HG02678 (cell line): Measurements from ENCODE around the gene PUM2.
"Not testable (repeated sequence)": the region's sequence is repeated elsewhere in the genome, so short reads cannot be mapped to it uniquely, and the experiment has no call there.

ENCODE experiments used
- ATAC-seq: cut with Tn5 transposase; IDR thresholded peaks from one replicate; pipeline ENCODE4 v1.9.1; 2021; ENCODE audit warnings: mild to moderate bottlenecking, moderate library complexity; ENCODE audit not compliant: unreplicated experiment

PUM2 gene

GRCh38 chr2:20369366-20369765, 18.7 kb upstream of the PUM2 start:
- no peak for ATAC-seq

DNA sequence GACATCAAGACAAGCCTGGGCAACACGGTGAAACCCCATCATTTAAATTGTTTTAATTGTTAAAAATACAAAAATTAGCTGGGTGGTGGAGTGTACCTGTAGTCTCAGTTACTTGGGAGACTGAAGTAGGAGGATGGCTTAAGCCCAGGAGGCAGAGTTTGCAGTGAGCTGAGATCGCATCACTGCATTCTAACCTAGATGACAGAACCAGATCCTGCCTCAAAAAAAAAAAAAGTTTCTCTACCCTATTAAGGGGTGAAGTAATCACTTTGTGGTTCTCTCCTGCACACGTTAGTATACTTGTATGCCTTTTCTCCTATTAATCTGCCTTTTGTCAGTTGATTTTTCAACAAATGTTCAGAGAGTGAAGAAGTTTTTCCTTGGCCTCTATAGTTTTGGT, 18.1 kb upstream of the PUM2 start:
- no peak for ATAC-seq

DNA sequence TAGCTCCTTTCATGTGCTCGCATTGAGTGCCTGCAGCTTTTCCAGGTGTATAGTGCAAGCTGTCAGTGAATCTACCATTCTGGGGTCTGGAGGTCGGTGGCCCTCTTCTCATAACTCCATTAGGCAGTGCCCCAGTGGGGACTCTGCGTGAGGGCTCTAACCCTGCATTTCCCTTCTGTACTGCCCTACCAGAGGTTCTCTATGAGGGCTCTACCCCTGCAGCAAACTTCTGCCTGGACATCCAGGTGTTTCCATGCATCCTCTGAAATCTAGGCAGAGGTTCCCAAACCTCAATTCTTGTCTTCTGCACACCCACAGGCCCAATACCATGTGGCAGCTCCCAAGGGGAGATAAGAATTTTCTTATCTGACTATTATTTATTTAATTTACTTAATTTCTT, 17.3 kb upstream of the PUM2 start:
- ATAC-seq = not testable (repeated sequence)

DNA sequence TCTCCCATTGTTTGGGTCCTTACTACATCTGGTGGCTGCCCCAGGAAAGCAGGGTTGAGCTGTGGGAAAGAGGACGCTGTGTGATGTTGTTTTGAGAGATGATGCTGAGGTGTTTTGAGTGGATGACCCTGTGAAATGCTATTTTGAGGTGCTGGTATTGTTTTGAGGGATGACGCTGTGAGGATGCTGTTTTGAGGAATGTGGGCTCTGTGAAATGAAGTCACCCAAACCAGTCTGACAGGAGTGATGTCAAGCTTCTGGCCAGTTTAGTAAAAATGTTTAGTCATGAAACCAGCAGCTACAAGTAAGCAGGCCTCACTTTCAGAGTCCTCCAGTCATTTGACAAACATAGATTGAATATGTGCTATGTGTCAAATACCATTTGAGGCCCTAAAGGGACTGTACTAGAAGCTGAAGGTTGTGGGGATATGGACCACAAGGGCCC, 16.1 kb upstream of the PUM2 start:
- no peak for ATAC-seq

- peak; percentile 95 for ATAC-seq
These were observed 14.7 kb upstream of the PUM2 start for GRCh38 chr2:20365249-20365817.

DNA sequence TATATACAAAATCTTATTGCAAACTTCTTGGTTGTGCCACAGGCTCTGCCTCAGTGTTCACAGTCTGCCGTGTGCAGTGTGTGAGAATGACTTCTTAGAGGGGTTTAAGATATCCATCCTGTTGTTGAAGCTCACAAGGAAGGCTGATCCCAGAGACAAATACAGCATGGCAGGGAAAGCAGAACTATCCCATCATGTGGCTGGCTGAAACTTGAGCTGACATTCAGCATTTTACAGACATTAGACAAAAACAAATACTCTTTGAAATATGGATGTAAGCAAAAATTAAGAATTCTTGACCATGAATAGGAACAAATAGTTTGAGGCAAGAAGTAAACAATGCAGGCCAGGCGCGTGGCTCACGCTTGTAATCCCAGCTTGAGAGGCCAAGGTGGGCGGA, 12.9 kb upstream of the PUM2 start:
- ATAC-seq = no peak

GRCh38 chr2:20362701-20363435, 12.2 kb upstream of the PUM2 start:
- no peak for ATAC-seq

DNA sequence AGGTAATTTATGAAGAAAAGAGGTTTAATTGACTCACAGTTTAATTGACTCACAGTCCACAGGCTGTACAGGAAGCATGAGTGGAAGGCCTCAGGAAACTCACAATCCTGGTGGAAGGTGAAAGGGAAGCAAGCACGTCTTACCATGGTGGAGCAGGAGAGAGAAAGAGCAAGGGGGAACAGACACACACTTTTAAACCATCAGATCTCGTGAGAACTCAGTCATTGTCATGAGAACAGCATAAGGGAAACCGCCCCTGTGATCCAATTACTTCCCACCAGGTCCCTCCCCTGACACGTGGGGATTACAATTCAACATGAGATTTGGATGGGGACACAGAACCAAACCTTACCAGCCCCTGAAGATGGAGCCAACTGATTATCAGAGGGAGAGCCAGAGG, 11.2 kb upstream of the PUM2 start:
- no peak for ATAC-seq

DNA sequence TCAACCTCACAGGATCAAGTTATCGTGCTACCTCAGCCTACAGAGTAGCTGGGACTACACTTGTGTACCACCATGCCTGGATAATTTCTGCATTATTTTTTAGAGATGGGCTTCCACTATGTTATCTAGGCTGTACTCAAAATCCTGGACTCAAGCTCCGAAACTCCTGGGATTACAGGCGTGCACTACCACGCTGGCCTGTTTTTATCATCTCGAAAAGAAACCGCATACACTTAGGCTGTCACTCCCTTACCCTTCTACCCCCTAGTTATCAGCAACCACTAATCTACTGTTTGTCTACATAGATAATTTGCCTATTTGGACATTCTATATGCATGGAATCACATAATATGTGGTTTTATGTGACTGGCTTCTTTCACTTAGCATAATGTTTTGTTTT, 8.5 kb upstream of the PUM2 start:
- no peak for ATAC-seq

- ATAC-seq = no peak
These were observed 7.2 kb upstream of the PUM2 start for GRCh38 chr2:20357638-20358389.

DNA sequence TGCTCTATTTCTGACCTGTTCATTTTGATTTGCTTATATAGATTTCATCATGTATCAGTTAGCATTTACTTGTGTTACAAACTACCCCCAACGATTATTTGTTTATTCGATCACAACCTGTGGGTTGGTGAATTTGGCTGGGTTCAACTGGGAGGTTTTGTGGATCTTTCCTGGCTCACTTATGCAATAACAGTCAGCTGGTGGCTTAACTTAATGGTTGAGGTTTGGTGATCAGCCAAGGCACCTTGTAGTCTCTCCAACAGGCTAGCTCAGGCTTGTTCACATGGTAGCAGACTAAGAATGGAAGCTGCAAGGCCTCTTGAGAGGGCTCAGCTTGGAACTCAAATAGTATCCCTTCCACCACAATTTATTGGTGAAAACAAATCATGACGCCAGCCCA, 5.4 kb upstream of the PUM2 start:
- no peak for ATAC-seq

DNA sequence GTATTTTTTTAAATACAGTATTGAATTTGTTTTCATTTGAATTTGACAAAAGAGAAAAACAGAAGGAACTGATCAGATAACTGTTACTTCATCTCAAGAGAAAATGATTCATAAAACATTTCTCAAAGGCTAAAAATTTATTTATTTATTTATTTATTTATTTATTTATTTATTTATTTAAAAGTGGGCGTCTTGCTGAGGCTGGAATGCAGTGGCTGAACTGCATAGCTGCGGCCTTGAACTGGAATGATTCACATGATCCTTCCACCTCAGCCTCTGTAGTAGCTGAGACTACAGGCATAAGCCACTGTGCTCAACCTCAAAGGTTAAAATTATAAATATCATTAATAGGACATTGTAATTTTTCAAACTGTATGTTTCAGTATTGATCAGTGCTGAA, 4.5 kb upstream of the PUM2 start:
- ATAC-seq = no peak

DNA sequence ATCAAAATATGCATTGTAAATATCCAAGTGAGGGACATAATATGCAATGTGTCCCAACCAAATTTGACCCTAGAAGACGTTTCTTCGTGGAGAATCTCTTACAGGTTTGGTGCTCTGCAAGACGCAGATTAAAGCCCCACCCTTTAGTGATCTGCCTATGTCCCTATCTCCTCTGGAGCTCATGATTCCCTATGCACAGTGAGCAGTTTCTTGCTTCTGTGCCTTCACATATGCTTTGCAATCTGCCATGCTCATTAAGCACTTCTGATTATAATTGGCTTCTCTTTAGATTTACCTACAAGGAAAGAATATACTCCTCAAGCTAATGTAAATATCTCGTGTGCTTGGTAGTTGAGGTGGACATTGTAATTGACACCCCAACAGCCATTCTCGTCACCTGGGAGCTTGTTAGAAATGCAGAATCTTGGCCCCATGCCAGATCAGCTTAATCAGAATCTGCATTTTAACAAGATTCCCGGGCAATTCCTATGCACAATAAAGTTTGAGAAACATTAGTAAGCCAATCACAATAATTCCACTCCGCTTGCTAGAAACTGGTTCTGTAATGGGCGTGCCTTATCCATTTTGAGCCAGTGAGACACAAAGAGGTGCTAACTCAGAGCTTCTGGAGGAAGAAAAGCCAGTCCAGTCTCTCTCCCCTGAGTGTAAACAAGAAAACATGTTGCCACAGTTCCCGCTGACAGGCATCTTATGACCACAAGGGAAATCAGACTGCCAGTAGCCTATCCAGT, 2.8 kb upstream of the PUM2 start:
- no peak for ATAC-seq

DNA sequence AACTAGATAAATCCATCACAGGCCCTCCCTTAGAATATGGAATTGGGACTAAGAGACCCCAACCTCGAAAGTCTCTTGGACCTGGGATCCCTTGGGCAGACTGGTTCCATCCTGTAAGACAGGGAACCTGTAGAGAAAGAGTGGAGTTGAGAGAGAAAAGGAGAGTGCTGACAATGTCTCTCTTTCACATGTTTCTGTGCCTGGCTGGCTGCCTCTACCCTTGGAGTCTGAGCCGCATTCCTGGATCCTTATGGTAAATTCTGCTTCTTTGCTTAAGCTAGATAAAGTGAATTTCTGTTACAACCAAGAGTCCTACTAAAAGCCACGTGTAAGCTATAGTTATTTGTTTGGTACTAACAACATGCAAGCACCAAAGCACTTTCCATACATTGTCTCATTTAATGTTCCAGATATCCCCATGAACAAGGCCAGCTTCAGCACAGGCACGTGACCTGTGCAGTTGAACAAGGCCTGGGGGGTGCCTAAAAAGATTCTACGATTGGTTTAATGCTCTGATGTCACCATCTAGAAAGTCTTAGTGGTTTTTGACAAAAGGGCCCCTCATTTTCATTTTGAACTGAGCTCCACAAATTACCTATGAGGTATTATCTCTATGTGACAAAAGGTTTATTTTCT, 2.1 kb upstream of the PUM2 start:
- ATAC-seq = no peak

DNA sequence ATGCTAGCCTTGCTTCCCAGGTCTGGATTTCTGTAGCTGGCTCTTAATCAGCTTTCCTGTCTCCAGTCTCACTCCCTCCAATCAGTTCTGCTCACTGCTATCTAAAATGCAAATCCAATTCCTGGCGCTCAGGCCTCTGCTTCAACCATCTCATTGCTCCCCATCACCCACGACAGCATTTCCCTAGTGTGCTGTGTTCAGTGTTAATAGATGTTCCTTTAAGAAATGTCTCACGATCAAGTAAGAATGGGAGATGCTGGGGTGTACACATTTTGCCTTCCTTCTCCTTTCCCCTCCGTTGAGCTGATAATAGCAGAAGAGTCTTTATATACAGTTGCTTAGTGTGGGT, 1.6 kb upstream of the PUM2 start:
- no peak for ATAC-seq

DNA sequence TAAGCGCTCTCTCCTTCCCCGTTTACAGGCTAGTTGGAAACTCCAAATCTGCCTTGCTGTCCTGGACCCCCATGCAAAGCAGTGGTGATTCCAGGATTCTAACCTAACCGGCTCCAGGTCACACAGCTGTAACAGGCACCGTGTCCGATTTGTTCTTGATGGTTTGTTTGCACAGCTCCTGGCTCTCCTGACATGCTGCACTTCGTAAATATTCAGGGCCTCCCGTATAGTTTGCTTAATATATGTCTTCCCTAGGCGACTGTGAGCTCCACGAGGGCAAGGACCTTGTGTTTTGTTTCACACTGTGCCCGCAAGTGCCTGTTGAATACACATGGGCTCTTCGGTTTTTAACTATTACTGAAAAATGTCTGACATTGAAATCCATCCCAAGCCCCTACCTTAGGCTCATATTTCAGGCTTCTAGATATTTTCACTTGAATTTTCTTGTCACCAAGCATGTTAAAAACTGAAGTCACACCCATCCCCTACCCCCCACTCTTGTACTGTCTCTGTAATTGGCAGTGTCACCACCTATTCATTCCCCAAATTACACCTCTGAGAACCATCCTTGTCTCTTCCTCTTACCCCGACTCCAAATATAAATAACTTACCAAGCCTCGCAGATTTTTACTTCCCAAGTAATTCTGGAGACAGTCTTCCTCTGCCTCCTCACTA, 1.0 kb upstream of the PUM2 start:
- ATAC-seq = no peak

DNA sequence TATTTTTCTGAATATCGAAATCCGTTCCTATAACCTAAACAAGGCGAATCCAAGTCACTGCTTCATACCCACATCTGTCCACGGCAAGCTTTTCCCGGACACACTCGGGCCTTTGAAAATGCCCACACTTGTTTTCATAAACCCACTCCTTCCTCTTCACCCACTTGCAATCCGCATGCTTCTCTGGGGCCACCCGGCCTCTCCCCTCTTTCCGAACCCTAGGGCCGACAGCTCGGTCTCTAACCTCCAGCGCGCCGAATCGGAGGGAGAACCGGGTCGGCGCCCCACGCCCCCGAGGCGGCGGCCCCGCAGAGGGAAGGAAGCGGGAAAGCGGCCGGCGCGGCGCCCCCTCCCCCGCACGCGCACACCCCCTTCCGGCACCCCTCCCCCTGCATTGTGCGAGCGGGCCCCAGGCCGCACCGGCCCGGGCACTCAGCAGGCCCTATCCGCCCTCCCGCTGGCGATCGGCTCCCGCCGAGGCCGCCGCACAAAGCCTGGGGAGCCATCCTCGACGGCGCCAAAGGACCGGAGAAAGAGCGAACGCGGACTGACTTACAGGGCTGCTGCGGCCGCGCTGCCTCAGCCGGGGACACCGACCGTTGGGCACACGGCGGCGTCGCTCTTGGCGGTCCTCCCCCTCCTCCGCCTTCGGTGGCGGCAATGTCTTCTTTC, 467 bp downstream of the PUM2 start:
- ATAC-seq = peak; percentile 24

DNA sequence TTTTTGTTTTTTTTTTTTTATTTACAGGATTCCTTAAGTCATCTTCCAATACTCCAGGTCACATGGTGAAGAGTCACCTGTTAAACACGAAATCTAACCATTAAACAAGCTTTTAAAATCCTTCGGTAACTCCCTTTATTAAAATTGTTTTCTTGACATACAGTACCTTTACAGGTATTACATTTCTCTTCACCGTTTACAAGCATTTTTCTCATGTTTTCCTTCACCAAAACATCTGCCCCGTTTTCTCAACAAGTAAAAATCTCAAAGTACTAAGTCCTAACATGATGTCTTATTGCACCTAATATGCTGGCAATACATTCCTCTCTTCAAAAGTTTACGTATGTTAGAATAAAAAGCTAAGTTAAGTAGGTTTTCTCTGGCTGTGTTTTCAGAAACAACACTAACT, 1.1 kb downstream of the PUM2 start:
- no peak for ATAC-seq

GRCh38 chr2:20348542-20348941, 2.1 kb downstream of the PUM2 start:
- ATAC-seq = no peak
